Astrocyte of the hippocampus (primary cell): ENCODE data around the gene NPAP1.
"Not testable (repeated sequence)": the region's sequence is repeated elsewhere in the genome, so short reads cannot be mapped to it uniquely, and the experiment has no call there.

Source experiments
- DNase-seq: peaks from one replicate; pipeline ENCODE4 v3.0.0; 2011; ENCODE audit warnings: low read depth, low spot score

The NPAP1 gene

DNA sequence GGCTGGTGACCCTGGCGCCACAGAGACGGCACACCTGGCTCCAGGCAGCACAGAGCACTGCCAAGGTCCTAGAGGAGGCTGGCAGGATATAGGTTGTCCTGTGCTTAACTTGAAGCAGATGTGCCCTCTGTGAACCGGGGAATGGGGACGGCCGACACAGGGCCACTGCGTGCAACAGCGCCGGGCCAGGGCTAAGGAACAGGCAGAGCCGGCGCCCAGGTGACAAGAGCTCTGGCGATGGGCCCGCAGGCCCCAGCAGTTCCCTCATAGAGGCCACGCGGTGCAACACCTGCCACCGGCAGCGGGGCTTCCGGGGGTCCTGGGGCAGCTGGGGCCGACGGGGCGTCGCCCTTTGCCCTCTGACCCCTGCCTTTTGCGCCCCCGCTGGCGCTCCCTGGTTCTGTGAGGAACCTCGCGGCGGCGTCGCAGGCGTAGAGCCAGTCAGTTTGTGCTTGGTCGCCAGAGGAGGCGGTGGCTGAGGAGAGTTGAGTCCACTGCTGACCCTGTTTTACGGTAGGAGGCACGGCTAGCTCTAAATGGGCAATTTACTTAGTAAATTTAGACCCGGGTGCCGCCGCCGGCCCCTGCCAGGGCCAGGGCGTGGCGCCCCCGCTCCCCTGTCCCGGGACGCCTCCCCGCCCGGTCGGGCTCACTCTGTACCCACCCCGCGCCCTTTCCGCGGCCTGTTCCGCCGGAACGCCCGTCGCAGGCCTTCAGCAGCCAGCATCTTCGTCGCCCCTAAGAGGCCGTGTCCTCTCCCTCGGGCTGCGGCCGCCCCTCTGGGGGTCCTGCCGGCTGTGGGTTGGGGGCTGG is at the start of gene NPAP1:
Gene NPAP1 (plus strand): TSS at position 444 of the 813 bp plus-strand sequence. CDS start 93 bp downstream, at position 537.
- DNase-seq, result no peak

- DNase-seq, result no peak
Measured at GRCh38 chr15:24627443-24627842, 48.1 kb upstream of the NPAP1 start.

DNA sequence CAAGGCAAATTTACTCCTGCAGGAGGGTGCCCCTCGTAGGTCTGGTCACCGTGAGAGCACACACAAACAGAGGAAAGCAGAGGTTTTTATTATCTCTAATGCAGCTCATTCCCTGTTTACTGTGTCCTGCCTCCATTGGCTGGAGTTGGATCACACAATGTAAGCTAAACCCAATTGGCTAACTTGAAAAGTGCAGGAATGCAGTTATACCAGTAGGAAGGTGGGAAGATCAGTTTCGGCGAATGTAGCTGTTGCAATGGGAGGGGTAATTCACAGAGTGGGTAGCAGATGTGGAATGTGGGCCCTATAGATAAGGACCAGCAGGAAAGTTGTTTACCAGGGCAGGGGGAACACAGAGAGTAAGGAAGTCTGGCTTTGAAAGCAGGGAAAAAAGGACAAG is 42.5 kb upstream of the NPAP1 start:
- no peak for DNase-seq

DNA sequence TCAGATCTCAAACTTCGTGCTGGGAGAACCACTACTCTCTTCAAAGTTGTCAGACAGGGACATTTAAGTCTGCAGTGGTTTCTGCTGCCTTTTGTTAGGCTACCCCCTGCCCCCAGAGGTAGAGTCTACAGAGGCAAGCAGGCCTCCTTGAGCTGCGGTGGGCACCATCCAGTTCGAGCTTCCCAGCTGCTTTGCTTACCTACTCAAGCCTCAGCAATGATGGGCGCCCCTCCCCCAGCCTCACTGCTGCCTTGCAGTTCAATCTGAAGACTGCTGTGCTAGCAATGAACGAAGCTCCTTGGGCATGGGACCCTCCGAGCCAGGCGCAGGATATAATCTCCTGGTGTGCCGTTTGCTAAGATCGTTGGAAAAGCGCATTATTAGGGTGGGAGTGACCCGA is 36.2 kb upstream of the NPAP1 start:
- not testable (repeated sequence) for DNase-seq

DNA sequence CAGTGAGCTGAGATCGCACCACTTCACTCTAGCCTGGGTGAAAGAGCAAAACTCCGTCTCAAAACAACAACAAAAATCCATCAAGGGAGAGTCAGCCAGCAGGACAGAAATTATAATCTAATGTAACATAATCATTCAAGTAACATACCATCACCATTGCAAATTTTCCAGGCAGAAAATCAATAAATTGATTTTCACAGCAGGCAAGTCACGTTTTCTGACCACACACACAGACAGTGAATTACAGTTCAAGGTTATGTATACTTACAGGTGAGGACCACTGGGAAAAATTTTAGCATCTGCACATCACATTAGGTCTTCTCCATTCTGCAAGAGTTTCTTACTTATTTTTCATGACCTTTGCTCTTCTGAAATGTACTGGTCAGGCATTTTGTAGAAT is 29.9 kb upstream of the NPAP1 start:
- DNase-seq, result no peak

- peak; percentile 6 for DNase-seq
Measured at GRCh38 chr15:24659622-24660021, 16.0 kb upstream of the NPAP1 start.

GRCh38 chr15:24662991-24663390 is 12.6 kb upstream of the NPAP1 start:
- no peak for DNase-seq

- DNase-seq, result no peak
Measured at GRCh38 chr15:24676431-24676830, 856 bp downstream of the NPAP1 start.

DNA sequence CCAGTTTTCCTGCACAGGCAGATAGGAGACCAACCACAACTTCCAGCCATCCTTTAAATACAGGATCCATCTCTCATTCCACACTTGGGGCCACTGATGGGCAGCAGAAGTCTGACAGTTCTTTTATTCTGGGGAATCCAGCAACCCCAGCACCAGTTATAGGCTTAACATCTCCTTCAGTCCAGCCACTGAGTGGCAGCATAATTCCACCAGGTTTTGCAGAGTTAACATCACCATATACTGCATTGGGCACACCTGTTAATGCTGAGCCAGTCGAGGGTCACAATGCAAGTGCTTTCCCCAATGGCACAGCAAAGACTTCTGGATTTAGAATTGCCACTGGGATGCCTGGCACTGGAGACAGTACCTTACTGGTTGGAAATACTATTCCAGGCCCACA is 2.9 kb downstream of the NPAP1 start:
- DNase-seq, result no peak

- DNase-seq, result no peak
Measured at GRCh38 chr15:24682002-24682401, 6.4 kb downstream of the NPAP1 start.

DNA sequence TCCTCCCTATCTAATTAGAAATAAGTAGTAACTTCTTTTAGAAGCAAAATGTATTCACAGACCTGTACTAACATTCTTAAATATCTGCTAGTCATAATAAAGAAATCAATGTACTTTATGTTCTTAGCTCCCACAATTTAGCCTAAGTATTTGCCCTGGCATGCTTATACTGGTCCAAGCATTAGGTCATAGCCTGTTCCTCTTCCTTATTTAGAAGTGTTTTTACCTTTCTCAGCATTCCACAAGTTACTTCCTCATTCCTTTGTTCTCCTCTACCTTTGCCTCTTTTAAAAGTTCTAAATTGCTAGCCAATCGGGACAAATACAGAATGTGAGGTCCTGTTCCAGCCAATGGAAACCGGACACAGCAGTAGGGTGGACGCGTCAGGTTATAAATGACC is 7.3 kb downstream of the NPAP1 start:
- DNase-seq, result peak; percentile 11

DNA sequence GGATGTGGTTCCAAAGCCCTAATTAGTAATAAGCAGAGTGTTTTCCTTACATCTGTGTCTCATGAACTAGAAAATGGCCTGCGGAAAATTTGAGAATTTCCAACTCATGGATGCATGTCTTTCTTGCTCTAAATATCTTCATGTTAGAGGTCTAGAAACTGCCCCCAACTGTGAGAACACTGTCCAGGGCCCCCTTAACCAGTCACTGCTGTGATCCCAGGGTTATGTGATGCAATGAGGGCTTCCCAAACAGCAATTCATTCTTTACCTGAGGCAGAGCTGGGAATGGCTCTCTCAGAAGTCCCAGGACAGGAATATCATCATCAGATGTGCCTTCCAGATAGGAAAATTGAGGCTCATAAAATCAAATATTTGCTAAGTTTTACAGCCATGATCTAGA is 8.2 kb downstream of the NPAP1 start:
- DNase-seq, result no peak

- no peak for DNase-seq
Measured at GRCh38 chr15:24684313-24684712, 8.7 kb downstream of the NPAP1 start.

- DNase-seq, result no peak
Measured at GRCh38 chr15:24696201-24696600, 20.6 kb downstream of the NPAP1 start.

DNA sequence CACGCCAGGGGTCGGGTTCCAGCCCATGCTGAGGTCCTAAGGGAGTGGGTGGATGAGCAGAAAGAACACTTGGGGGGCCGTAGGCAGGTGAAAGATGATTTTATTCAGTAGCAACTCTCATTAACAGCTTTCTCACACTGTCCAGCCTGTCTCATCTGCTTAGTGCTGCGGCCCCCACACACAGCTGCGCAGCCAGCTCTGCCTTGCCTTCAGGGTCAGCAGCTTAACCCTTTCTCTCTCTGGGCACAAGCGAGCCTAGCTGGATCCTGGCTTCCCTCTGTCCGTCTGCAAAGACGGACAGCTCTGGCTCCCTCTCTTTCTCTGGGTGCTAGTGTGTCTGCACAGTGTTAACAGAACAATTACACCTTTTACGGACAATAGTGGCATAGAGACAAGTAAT is 21.3 kb downstream of the NPAP1 start:
- DNase-seq, result no peak

GRCh38 chr15:24718289-24719082 is 42.9 kb downstream of the NPAP1 start:
- no peak for DNase-seq

DNA sequence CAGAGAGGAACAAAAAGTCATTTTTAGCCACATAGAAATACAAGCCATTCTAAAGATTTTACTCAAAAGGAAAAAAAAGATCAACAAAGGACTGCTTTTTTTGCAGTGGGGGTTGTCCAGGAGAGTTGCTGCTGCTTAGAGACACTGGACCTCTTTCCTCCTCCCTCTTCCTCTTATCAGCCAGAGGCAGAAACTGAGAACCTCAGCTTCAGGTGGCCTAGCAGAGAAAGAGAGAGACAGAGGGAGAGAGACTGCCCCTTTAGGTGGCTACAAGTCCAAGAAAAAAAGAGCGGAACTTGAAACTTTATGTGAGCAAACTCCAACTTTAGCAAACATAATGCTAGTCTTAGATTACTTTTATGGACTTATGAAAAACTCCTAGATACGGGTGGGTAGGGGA is 54.2 kb downstream of the NPAP1 start:
- no peak for DNase-seq
